HG03342 (cell line): Measurements from ENCODE around the gene SLC25A10.
"Not testable (repeated sequence)": the region's sequence is repeated elsewhere in the genome, so short reads cannot be mapped to it uniquely, and the experiment has no call there.

Experiments used
- ATAC-seq: cut with Tn5 transposase; IDR thresholded peaks from one replicate; pipeline ENCODE4 v1.9.1; 2021; ENCODE audit warnings: mild to moderate bottlenecking, moderate library complexity; ENCODE audit not compliant: unreplicated experiment

Gene SLC25A10

DNA sequence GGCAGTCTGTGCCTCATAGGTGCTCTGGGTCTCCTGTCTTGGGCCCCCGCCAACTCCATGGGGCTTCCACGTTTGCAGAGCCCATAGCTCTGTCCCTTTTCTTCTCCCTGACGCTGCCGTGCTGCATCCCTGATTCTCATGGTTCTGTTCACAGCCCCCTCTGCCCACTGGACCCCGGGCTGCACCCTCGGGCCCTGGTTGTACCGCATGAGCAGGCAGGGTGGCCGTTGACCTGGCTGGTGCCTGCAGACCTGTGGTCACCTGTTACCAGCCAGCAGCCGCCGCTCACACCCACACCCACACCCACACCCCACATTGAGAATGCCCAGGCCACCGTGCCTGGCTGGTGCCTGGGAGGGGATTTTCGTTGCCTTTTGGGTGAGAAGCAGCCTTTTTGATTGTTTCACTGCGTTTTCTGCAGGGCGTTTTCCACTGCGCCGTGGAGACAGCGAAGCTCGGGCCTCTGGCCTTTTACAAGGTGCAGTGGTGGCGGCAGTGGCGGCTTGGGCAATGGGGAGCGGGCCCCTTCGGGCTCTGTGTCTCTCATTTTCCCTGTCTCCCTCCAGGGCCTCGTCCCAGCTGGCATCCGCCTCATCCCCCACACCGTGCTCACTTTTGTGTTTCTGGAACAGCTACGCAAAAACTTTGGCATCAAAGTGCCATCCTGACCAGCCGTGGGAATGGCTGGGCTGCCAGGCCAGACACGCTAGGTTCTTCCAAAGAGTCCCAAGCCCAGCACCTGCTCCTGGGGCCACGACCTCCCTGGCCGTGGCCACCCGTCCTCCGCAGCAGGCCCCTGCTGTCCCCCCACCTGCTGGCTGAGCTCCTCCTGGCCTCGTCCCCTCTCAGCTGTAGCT, 7.6 kb downstream of the SLC25A10 start:
- ATAC-seq = no peak

DNA sequence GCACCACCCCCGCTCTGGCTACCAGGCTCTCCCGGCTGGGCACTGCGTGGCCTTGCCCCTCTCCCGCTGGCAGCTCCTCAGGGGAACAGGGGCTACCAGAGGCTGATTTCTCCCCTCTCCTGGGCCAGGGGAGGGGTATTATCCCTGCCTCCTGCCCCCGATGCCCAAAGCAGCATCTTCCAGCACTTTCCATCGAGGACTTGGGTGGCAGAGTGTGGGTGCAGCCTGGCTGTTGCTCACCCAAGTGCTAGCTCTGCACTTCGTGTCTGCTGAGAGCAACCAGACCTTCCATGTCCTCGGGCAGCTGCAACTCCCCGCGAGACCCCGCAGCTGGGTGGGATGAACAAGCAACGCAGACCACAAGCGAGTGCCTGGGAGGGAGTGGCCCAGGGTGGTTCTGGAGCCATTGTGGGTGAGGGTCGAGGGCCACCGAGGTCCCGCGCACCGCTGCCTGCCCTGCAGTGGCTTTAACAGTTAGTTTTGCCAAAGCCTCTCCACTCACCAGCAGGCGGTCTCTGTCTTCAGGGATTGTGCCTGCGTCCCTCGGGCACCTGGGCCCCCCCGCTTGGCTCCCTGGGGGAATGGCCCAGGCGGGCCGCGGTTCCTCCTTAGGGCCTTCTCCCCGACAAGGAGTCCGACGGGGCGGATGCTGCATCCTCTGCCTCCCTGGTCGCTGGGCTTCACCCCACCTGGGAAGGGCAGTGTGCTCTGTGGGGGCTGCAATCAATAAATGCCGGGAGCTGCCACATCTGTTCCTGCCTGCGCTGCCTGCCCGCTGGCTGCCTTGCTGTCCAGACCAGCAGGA, 8.4 kb downstream of the SLC25A10 start:
- no peak for ATAC-seq

DNA sequence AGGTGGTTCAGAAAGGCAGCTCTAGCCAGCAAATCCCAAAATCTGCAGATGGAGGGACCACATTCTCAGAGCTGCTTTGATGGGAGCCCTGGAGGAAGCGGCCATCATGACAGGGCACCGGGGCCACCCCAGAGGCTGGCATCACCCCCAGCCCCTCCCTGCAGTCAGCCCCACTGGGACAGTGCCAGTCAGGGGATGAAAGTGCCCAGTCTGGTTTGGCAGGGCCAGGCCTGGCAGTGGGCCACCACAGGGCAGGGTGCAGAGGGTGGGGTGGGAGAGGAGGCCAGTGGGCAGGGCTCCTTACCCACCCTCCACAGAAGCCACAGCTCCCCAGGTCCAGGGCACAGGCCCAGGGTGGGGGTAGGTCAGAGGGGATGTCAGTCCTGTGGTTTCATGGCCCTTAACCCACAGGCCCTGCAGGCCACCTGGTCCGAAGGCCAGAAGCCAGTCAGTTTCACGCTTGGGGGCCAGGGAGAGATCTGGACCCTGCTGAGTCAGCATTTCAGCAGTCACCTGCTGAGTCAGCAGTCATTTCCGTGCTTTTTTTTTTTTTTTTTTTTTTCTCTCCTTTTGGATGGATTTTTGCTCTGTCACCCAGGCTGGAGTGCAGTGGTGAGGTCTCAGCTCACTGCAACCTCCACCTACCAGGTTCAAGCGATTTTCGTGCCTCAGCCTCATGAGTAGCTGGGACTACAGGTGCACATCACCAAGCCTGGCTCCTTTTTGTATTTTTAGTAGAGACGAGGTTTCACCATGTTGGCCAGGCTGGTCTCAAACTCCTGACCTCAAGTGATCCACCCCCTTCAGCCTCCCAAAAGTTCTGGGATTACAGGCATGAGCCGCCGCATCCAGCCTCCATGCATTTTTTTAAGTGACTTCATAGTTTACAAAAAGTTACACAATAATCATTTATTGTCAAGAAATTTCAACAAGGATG, 10.4 kb downstream of the SLC25A10 start:
- no peak for ATAC-seq

DNA sequence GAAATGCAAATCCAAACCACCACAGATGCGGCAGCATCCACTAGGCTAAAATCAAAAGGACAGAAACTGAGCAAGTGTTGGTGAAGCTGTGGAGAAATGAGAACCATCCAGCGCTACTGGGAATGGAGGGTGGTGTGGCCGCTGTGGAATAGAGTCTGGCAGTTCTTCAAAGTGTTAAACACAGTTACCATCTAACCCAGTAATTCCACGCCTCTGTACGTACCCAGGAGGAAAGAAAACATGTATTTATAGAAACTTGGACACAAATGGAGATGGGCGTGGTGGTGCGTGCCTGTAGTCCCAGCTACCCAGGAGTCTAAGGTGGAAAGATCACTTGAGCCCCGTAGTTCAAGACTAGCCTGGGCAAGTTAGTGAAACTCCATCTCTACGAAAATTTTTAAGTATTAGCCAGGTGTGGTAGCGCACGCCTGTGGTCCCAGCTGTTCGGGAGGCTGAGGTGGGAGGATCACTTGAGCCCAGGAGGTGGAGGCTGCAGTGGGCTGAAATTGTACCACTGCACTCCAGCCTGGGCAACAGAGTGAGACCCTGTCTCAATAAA, 11.6 kb downstream of the SLC25A10 start:
- no peak for ATAC-seq

DNA sequence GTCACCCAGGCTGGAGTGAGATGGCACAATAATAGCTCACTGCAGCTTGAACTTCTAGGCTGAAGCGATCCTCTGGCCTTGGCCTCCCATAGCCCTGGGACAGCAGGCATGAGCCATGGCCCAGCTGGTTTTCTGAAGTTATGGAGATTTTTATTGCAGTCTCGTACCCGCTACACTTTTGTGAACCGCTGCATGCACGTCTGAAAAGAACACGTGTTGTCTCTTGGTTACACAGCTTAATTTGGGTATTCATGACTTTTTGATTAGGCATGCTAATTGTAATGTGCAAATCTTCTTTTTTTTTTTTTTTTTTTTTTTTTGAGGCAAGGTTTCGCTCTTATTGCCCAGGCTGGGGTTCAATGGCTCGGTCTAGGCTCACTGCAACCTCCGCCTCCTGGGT, 13.4 kb downstream of the SLC25A10 start:
- ATAC-seq = no peak

DNA sequence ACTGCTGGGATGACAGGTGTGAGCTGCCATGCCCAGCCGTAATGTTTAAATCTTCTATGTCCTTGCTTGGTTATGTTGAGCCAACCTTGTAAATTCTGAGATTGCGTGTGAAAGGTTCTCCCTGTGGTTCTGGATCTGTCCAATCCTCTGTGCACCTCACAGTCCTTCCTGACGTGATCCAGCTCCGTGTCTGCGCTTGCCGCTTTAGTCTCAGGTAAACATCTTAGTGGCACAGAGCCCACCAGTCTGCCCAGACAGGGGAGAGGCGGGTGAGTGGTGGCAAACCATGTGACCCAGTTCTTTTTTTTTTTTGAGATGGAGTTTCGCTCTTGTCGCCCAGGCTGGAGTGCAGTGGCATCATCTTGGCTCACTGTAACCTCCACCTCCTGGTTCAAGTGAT, 13.9 kb downstream of the SLC25A10 start:
- ATAC-seq = no peak

- ATAC-seq = no peak
These were observed 15.4 kb downstream of the SLC25A10 start for GRCh38 chr17:81727324-81728031.

- ATAC-seq = peak; percentile 61
These were observed 21.7 kb downstream of the SLC25A10 start for GRCh38 chr17:81733507-81734404.

DNA sequence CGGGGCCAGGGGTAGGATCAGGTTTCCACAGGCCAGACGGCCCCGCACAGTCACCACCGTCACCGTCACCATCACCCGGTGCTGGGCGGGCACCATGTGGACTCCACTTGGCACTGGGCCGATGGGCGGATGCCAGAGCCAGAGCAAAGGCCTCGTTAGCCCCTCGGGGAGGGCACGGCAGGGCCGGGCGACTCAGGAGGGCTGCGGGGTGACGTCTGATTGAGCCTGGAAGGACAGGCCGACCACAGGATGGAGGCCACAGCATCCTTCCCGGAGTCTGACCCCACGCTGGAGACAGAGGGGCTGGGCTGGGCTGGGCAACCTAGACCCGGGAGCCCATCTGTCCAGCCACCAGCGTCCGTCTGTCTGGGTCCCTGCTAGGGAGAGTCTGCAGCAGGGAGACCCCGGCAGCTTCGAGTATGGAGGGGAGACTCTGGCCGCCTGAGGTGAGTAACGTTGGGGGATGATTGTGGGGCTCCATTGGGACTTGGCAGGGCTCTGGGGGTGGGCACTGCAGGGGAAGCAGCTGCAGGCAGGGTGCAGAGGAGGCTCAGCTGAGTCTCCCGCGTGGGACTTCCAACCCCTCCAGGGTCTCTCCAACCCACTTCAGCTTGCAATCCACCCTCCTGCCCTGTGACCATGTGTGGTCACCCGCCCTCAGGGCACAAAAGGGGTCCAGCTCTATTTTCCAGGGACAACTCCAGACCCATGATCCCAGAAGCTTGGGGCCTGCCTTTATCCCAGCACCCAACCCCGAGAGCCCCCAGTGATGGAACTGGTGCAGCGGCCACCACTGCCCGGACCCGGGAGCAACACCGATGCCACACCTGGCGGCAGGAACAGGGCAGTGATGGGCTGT, 22.6 kb downstream of the SLC25A10 start:
- no peak for ATAC-seq

DNA sequence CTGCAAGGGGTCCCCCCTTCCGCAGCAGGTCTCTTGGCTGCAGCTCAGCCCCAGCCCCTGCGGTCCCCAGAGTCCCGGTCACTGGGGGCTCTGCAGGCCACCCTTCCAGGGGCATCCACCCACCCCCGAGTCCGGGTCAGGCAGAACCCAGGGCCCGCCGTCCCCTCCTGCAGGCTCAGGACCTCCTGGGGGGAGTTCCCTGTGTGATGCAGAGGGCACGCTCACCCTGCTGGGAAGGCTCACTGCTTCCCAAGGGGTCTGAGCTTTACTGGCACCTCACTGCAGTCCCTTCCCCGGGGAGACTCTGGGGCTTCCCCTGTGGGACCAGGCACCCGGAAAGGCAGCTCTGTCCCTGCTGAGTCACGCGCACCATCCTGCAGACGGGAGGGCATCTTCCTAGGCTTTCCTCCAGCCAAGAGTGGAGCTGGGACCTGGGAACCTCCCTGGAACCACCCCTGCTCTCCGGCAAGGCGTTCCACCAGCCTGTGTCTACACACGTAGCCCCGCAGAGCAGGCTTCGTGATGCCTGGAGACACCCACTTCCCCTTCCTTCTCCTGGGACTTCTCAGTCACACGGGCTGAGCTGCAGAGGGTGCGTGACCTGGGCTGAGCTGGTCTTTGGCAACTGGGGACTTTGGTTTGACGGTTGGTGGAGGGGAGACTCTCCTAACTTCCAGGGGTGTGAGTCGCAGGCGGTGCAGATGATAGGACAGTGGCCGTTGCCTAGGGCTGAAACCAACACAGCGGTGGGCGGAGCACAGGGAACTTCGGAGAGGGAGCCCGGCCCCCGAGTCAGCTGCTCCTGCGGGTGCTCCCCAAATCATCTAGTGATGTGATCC, 23.4 kb downstream of the SLC25A10 start:
- no peak for ATAC-seq

GRCh38 chr17:81737947-81738800, 26.1 kb downstream of the SLC25A10 start:
- no peak for ATAC-seq

DNA sequence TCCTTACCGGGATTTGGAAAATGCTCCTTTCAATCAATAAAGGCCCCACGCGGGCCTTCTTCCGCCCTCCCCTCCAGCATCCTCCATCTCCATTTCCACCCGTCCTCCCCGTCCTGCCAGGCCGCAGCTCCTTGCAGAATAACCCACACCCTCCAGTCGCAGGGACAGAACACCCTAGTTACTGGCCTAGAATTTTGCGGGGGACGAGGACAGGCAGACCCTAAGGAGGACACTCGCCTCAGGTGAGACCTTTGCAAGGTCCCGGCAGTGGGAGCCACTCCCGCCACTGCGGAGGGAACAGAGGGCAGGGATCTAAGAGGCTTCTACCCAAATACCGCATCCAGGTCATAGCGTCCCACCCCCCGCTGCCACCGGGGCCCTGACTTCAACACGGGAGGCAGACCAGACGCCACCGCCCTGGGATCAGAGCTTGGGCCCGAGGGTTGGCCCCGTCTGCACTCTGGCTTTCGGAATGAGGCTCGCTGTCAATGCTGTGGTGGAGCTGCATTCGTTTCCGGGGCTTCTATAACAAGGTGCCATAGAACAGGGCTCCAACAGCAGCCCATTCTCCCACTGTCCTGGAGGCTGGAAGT, 26.8 kb downstream of the SLC25A10 start:
- ATAC-seq = no peak

DNA sequence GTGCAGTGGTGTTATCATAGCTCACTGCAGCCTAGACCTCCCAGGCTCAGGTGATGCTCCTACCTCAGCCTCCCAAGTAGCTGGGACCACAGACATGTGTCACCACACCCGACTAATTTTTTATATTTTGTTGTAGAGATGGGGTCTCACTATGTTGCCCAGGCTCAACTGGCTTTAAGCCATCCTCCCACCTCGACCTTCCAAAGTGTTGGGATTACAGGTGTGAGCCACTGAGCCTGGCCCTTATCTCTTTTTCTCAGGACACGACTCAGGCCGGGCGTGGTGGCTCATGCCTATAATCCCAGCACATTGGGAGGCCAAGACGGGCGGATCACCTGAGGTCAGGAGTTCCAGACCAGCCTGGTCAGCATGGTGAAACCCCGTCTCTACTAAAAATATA, 27.5 kb downstream of the SLC25A10 start:
- ATAC-seq = not testable (repeated sequence)

DNA sequence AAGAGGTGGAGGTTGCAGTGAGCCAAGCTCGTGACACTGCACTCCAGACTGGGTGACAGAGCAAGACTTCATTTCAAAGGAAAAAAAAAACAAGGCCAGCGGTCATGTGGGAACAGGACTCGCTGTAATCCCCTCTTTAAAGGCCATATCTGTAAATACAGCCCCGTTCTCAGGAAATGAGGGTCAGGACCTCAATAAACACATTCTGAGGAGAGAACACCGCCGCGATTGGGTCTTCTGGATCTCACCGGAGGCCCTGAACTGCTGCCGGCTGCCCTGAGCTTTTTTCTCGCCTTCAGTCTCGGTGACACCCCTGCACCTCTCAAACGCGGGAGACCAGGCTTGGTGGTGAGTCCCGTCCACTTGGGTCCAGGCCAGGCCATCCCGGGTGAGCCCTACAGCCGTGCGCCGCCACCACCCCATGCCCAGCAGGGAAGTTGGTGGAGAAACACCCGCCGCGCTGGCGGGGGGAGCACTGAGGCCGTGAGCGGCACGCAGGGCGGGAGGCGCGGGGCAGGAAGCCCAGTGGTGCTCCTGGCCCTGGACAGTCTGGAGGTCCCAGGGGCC, 28.4 kb downstream of the SLC25A10 start:
- no peak for ATAC-seq

DNA sequence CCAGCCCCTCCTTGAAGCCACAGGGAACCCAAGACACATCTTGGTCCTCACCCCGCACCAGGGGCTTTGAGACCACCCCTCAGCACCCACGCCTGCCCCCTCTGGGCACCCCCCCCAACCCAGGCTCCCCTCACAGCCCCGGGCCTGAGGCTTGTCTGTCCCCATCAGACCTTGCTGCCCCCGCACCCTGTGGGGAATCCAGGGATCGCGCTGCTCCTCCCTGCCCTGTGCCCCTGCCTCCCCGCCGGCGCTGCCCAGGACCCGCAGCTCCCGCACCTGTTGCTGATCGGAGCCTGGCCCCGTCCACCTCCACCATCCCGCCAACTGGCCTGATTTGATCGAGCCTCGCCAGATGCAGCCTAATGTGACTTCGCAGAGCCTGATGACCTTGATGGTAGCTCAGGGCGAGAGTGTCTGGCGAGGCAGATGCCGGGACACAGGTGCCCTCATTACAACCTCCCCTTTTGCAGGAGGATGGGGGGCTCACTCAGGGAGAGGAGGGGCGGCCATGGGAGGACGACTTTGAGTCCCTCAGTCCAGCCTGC, 29.0 kb downstream of the SLC25A10 start:
- no peak for ATAC-seq
